NCI-H748 (cell line): ENCODE data around the gene PER1.

Experiments
- DNase-seq: peaks from one replicate; lab custom pipeline; 2025; ENCODE audit not compliant: unreplicated experiment; lab: John Stamatoyannopoulos, UW

PER1 gene

DNA sequence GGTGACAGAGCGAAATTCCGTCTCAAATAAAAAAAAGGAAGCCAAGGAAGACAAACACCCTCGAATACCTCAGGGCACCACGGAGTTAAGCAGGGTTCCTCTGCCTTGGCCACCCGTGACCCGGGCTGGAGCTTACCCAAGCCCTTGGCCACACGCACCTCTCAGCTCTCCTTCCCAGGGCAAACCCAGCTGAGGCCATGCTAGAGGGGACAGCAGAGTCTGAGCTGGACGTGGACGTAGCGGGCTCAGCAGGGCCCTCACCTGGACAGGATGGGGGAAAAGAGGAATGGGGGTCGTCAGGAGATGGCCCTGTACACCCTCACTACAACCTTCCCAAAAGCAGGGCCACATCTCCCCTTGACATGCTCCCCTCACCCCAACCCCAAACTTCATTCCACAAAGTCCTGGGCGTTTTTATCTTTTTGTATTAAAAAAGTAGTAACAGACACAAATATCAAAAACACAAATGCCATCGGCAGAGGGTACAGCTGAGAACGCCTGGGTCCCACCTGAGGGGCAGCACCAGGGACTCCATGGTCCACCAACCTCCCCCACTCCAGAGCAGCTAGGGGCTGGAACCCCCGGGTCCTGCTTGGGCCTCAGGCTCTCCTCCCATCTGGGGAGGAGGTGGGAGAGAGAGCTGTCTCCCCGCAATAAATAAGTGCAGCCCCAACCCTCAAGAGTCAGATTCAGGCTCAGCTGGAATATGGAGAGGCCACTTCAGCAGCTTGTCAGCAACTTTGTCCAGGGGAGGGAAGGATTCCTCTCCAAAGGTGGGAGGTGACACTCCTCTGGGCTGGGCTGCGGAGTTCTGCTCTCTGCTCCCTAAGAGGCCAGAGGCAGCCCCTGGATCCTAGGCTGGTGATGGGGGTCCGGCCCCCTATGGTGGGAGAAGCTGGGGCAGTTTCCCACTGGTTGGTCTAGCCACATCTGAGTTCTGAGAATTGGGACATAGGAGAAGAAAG, 11.9 kb downstream of the PER1 start:
- no peak for DNase-seq

DNA sequence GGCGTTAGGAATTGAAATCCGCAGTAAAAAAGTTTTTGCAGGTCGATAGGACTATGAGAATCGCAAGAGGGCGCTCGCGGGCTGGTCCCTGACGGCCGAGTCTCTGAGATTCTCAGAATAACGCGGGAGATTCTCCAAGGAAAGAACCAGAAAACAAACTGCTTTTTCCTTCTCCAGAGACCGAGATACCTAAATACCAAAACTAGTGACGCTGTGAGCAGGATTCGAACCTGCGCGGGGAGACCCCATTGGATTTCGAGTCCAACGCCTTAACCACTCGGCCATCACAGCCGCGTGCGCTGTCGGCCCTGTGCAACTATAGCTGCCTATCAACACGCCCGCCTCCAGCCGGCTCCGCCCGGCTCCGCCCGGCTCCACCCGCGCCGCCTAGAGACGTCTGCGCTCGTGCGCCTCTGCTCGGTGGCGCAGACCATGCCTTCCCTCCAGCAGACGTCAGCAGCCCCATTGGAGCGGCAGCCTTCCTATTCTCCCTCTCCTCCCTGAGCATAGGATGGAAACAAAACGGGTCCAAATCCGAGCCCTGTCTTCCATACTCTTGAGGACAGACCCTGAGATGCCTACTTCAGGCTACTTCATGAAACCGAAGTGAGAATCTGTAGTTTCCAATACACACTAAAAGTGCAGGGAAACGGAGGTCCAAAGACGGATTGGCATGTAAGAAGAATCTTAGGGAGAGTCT, 13.4 kb downstream of the PER1 start:
- DNase-seq, result peak; percentile 99

DNA sequence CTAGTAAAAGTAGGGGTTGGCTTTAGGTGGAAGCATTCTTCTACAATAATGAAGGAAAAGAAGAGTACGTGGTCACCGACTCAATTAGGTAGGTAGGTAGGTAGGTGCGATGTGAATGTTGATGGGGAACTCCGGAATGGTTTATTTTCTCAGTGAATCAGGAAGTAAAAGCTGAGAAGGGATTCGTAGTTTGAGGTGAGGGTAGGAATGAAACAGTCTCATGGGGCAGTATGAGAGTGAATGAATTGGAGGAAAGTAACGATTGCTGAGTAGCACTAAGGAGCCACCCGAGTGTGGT, 13.9 kb downstream of the PER1 start:
- DNase-seq, result no peak

DNA sequence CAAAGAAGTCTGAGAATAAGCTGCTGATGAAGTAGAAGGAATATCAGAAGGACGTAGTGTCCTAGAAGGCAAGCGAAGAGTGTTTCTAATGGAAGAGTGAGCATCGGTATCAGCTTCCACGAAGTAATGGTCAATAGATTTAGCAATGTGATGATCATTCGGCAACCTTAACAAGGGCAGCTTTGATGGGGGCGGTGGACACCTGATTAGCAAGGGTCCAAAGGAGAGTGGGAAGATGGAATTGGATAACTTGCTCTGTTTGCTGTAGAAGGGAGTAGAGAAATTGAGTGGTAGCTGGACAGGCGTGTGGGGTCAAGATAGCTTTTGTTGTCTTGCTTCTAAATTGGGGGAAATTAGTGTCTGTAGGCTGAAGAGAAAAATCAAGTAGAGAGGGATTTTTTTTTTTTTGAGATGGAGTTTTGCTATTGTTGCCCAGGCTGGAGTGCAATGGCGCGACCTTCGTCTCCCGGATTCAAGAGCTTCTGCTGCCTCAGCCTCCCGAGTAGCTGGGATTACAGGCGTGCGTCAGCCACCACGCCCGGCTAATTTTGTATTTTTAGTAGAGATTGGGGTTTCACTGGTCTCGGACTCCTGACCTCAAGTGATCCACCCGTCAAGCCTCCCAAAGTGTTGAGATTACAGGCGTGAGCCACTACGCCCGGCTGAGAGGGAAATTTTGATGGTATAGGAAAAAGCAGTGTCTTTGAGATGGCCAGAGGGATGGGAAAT, 14.4 kb downstream of the PER1 start:
- peak; percentile 54 for DNase-seq

DNA sequence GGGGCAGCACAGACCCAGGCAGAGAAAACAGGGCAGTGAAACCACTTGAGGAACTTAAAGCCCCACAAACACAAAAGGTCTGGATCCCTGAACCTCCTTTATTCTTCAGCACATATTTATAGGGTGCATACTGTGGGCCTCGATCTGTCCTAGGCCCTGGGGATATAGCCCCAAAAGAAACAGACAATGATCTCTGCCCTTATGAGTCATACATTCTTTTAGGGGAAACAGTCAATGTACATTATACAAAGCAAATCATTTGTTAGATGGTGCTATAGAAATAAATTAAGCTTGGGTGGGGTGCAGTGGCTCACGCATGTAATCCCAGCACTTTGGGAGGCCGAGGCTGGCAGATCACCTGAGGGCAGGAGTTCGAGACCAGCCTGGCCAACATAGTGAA, 18.3 kb downstream of the PER1 start:
- DNase-seq, result no peak

DNA sequence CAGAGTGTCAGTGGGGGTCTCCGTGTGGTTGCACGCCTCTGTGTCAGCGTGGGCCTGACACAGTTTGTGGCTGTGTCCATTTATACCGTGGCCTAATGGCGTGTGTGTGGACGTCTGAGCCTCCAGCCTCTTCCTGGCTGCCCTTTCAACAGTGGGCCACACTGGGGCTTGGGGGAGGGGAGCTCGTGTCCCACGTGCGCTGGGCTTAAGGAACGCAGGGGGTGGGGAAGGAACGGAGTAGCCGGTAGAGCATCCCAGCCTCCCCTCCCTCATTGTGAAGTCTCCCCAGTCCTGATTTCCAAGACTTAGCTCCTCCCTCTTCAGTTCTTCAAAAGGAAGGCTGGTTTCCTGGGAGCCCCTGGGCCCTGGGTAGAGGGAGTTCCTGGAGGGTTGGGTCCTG, 18.8 kb downstream of the PER1 start:
- no peak for DNase-seq

DNA sequence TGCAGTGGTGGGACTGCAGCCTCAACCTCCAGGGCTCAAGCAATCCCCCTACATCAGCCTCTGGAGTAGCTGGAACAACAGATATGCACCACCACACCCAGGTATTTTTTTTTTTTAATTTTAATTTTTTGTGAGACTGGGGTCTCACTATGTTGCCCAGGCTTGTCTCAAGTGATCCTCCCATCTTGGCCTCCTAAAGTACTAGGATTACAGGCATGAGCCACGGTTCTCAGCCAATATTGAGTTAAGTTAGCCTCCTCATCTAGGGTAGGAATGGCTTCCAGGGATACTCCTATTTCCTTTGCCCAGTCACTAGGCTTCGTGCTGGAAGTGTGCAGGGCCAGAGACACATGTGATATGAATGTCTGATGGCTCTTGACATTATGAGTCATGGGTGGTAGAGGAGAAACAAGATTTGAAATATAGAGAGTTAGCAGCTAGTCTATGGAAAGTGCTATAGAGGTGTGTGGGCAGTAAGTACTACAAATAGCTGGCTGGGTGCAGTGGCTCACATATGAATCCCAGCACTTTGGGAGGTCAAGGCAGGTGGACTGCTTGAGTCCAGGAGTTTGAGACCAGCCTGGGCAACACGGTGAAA, 20.3 kb downstream of the PER1 start:
- no peak for DNase-seq

DNA sequence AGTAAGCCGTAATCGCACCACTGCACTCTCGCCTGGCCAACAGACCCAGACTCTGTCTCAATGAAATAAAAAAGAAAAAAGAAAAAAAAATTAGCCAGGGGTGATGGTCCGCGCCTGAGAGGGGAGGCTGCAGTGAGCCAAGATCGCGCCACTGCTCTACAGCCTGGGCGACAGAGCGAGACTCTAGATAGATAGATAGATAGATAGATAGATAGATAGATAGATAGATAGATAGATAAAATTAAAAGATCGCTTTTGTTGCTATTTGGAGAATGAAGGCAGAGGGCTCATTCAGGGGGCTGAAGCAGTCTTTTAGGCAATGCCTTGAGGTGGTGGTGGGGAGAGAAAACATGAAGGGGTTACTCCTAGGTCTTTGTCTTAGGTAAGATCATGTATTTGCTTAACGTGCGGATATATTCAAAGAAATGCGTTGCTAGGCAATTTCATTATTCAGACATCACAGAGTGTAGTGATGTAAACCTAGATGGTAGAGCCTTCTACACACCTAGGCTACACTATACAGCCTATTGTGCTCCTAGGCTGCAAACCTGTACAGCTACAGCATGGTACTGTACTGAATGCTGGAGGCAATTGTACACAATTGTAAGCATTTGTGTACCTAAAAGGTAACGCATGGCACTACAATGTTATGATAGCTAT, 23.9 kb downstream of the PER1 start:
- peak; percentile 60 for DNase-seq

DNA sequence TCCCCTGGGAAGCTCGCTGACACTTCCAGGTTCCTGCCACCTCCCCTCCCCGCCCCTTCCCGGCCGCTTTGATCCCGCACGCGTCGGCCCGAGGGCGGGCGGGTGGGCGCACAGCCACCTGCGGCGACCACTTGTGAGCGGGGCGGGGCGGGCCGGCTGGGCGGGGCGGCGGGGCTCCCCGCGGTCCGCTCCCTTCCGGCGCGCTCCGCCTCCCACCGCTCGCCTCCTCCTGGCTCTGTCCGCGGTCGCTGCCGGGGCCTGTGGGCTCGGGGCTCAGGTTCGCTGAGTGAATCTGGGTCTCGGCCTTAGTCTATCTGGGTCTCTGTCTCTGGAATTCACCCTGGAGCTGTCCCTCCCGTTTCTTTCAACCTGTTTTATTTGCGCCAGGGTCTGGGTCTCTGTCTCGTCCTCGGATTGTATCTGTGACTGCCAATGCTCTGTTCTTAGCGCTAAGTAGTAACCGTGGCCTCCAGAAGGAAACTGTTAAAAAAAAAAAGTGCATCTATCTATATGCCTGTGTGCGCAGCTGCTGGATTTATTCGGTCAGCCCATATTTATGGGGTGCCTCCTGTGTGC, 25.6 kb downstream of the PER1 start:
- DNase-seq, result peak; percentile 87

DNA sequence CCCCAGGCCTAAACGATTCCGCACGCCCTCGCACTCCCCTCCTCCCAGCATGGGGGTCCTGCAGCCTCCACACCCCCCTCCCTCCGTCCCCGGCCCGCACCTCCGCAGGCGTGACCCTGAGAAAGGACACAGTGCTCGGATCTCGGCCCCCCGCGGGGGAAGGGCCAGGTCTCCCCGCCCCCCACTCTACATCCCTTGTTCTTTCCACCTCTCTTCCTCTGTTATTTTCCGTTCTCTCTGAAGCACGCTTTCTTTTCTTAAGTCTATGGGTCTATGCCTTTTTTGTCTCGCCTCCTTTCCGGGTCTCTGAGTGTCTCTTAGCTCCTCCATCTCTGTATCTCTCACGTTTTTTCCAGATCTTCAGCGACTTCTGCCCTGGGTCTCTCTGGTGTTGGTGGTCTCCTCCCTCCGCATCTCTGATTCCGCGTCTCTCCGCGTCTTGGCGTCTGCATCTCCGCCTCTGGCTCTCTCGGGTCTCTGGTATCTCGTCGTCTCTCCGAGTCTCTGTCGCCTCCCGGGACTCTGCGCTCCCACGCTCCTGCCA, 26.2 kb downstream of the PER1 start:
- DNase-seq, result peak; percentile 86

DNA sequence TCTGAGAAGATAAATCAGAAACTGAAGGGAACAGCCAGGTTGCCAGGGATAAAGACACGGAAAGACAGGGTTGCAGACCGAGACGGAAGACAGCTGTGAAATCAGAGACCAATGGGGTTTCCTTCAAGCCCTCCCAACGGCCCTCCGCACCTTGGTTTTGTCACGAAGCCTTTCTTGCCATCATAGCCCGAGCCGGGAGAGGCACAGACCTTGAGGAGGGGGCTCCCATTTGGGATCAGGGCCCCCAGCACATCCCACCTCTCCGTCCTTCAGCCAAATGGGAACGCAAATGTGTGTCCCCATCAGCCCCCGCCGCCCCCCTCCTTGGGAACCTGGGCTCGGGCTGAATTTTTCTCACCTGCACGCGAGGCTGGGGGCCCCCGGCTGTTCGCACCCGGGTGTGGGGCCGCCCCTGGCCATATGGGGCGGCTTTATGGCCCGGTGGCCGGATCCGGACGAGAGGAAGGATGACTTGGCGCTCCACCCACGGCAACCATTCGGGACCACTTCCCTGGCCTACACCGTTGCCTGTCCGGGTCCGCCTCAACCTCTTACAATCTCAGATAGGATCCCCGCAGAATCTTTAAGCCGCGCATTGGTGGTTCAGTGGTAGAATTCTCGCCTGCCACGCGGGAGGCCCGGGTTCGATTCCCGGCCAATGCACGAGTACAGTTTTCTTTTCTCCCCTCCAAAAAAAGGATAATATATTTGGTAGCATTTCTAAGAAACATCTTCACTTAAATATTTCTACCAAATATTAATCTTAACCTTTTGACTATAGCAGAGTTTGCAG, 26.9 kb downstream of the PER1 start:
- peak; percentile 88 for DNase-seq

DNA sequence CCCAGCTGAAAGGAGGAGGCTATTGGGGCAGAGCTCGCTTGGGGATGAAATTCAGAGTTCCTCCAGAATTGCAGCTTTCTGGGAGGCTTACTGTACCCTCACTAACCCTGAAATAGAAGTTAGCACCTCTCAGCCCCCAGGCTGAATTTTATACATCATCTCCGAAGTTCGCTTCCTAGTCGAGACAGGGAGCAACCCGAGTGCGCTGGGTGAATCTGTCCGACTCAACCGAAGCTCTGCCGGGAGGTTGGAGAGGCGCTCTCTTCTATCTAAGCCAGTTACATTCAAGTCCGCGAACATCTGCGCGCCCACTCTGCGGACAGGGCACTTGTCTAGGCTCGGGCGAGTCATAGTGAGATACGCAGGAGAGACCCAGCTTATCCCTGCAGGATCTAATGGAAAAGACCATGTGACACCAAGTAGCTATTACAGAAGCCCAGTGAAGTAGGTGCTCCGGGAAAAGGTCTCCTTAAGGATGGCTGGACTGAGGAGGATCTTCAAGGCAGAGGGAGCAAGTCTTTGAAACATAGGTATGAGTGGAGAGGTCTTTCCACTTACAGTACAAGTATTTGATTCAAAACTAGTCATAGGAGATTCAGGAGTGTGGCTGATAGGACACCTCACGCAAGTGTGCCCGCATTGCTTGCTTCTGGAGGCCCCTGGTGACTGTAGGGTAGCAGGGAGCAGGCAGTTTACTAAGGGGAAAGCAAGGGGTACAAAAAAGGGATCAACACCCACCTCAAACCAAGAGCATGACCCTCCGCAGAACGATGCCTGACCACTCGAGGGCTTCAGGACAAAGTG, 27.7 kb downstream of the PER1 start:
- DNase-seq, result peak; percentile 75

DNA sequence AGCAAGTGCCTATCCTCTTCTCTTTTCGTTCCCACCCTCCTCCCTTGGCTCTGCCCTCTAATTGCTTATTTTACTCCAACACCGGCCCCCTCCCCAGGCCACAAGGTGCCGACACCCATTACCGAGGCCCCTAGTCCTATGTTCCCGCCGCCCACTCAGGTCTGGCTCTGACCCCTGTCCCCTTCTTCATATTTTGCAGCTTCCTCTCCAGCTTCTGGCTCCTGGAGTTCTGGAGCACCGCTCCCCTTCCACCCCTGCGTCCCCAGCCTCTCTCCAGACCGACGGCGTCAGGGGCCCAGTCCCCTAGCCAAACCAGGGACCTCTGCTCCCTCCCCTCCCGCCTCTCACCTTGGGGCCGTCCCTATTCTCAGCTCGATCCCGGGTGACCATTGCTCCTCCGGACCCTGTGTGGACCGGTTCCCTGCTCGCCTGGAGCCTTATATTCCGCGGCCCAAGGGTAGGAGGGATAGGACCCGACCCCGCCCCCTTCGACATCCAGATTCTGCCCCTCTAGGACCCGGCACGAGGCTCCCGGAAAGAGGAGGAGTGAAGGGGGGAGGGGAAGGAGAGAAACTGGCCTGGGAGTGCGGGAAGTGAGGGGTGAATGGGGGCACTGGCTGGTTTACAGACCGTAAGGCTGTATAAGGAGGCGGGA, 28.4 kb downstream of the PER1 start, which contains the start of gene HES7:
TSS of gene HES7 (minus strand) at position 412 of the 655 bp plus-strand sequence. CDS start at position 390, 22 bp downstream.
- peak; percentile 70 for DNase-seq

DNA sequence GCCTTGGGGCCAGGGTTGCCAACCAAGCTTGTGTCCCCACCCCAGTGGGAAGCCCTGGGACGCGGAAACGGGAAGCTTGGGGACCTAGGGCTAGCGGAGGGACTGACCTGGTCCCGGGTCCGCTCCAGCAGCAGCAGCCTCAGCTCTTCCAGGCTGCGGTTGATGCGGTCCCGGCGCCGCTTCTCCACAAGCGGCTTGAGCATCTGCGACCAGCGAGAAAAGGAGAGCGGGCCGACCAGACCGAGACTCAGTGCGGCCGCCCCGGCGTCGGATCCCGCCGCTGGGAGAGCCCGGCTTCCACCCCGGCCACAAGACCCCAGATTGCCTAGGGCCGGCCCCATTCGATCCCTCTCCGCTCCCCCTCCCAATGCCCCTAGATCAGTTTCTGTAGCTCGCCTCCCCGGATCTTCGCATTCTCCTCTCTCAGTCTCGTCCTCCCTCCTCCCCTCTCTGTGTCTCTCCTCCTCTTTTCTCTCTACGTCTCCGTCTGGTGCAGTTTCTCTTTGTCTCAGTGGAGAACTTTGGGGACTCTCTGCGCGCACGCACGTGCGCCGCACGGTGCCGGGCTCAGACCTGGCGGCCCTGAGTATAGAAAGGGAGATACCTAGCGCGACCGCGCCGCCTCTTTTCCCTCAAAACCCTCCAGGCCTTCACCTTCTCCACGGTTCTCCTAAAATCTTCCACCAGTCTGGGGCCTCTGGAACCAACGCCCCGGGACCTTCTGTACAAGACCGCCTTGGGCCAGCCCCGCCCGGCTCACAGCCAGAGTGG, 29.1 kb downstream of the PER1 start:
- peak; percentile 62 for DNase-seq

DNA sequence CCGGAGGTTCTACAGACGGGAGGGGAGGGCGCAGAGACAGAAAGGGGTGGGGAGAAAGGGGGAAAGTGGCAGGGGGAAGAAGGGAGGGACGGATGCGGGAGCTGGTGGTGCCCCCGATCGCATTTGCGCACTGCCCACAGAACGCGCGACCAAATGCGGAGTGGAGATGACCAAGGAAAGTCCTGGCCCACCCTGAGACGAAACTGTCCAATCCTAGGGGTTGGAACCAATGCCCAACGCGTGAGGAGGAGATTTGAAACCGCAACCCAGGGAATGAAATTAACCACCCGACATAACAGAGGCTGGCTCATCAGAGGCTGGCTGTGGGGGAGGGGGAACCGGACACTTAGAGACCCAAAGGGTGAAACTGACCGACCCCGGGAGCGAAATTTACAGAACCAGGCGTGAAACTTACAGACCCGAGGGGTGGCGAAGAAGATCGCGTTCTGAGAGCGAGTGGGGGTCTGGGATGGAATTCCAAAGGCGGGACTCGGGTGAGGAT, 29.7 kb downstream of the PER1 start:
- peak; percentile 70 for DNase-seq

DNA sequence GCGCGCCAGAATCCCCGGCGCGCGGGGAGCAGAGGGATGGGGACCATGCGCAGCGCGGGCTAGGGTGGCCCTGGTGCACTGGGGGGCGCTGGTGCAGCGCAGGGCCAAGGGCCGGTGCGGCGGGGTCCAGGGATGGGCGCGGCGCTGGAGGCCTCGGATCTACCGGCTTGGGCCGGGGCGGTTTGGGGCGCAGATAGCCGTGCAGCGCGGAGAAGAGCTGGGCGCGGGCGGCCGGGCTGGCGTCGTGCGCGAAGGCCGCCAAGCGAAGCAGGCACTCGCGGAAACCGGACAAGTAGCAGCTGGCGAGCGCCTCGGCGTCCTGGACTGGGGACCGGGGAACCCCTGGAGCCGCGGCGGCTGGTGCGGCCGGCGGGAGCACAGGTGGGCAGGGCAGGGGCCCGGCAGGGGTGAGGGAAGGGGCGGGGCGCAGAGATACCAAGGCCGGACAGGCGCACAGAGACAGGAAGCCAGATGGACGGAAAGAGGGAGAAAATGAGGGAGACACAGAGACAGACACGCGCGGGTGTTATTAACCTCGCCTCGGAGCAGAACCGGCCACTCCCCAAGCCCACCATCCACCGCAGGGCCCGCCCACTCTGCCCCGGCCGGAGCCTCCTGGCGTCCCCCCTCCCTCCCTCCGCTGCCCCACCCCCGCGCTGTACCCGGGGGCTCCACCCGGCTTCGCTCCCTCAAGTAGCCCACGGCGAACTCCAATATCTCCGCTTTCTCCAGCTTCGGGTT, 30.4 kb downstream of the PER1 start:
- peak; percentile 92 for DNase-seq

DNA sequence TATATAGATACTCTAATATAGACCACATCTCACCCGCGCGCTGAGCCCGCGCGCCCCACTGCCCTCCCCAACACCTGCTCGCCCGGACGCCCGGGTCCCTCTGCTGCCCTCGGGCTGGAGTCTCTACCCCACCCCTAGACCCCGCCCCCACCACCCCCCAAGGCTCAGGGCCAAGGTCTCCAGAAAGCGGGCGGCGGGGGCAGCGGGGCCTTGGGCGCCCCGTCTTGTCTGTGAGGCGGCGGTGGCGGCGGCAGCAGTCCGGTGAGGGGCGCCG, 30.9 kb downstream of the PER1 start:
- DNase-seq, result no peak
